DMS53 treated with DMSO at 0.1 percent for 48 hours (cell line): ENCODE results near the gene IGSF21.

Source experiments
- DNase-seq: peaks from one replicate; lab custom pipeline; 2025; ENCODE audit not compliant: unreplicated experiment; lab: John Stamatoyannopoulos, UW

IGSF21 gene

GRCh38 chr1:18396247-18396980, 288.8 kb downstream of the IGSF21 start:
- no peak for DNase-seq

GRCh38 chr1:18397641-18398040, 290.0 kb downstream of the IGSF21 start:
- DNase-seq: no peak

- DNase-seq: no peak
Measured at GRCh38 chr1:18398791-18399530, 291.4 kb downstream of the IGSF21 start.

GRCh38 chr1:18400347-18401102, 292.9 kb downstream of the IGSF21 start:
- no peak for DNase-seq

GRCh38 chr1:18401921-18402320, 294.3 kb downstream of the IGSF21 start:
- no peak for DNase-seq

GRCh38 chr1:18404460-18404859, 296.9 kb downstream of the IGSF21 start:
- DNase-seq: no peak

GRCh38 chr1:18407166-18408045, 299.8 kb downstream of the IGSF21 start:
- DNase-seq: no peak

GRCh38 chr1:18408656-18409370, 301.2 kb downstream of the IGSF21 start:
- DNase-seq: no peak

GRCh38 chr1:18409609-18410237, 302.1 kb downstream of the IGSF21 start:
- no peak for DNase-seq

GRCh38 chr1:18410407-18410806, 302.8 kb downstream of the IGSF21 start:
- DNase-seq: no peak

GRCh38 chr1:18411321-18411720, 303.7 kb downstream of the IGSF21 start:
- no peak for DNase-seq

GRCh38 chr1:18411820-18412641, 304.4 kb downstream of the IGSF21 start:
- no peak for DNase-seq

GRCh38 chr1:18412882-18413353, 305.3 kb downstream of the IGSF21 start:
- DNase-seq: no peak

- no peak for DNase-seq
Measured at GRCh38 chr1:18413541-18414305, 306.1 kb downstream of the IGSF21 start.

- DNase-seq: no peak
Measured at GRCh38 chr1:18414321-18414720, 306.7 kb downstream of the IGSF21 start.

- DNase-seq: no peak
Measured at GRCh38 chr1:18414872-18415447, 307.4 kb downstream of the IGSF21 start.

GRCh38 chr1:18415448-18416027, 307.9 kb downstream of the IGSF21 start:
- DNase-seq: no peak
